Cerebellar cortex (tissue), 1 donor: ENCODE measurements around the gene NLRP6.
A peak's percentile ranks its signal among the peaks of the same experiment; 100 is the strongest.
"Not testable (repeated sequence)": the region's sequence is repeated elsewhere in the genome, so short reads cannot be mapped to it uniquely, and the experiment has no call there.

ENCODE experiments used
- DNase-seq: peaks from one replicate; pipeline ENCODE4 v3.0.0-alpha.2; 2015; ENCODE audit warnings: low spot score

The NLRP6 gene

GRCh38 chr11:278001-278951 is at the start of gene NLRP6:
Gene NLRP6 (plus strand): TSS chr11:278407. CDS start chr11:278570, 163 bp downstream.
- DNase-seq = no peak

GRCh38 chr11:230431-230830 is 47.8 kb upstream of the NLRP6 start:
- DNase-seq = no peak

DNA sequence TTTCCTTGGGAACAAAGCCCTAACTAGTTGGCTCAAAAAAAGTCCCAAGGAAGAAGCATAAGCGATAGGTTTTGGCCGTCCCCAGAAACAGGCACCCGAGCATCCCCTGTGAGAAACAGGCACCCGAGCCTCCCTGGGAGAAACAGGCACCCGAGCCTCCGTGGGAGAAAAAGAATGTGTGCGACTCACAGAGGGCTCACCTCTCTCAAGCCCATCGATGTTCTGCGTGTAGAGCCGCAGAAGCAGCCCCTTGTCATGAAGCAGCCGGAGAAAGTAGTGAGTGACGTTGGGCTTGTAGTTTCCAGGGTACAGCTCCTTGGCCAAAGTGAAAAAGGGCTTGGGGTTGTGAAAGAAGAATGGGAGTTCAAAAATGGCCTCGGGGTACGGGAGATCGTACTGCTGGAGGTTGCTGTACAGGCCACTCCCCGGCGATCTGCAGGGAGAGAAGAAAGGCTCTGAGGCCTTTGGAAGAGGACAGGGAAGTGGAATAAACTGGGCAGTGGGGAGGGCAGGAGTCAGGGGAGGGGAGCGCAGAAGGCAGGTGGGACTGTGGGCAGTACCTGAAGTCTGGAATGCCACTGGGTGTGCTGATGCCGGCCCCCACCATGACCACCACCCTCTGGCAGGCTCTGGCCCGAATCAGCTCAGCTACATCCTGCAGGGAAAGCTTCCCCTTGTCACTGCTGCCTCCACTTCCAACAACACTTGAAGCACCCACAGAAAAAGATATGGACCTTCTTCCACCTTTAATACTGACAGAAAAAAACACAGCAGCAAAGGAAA is 45.2 kb upstream of the NLRP6 start:
- DNase-seq = no peak

- DNase-seq = no peak
Observed at GRCh38 chr11:235180-235579, 43.0 kb upstream of the NLRP6 start.

- no peak for DNase-seq
Observed at GRCh38 chr11:235609-235996, 42.6 kb upstream of the NLRP6 start.

- DNase-seq = peak; percentile 86
Observed at GRCh38 chr11:235997-236773, 42.0 kb upstream of the NLRP6 start, which contains the start of gene SIRT3. Gene SIRT3 (minus strand): TSS chr11:236342. CDS start chr11:236328, 14 bp downstream.

GRCh38 chr11:236774-237767 is 41.1 kb upstream of the NLRP6 start, which contains the start of gene PSMD13:
Gene PSMD13 (plus strand): TSS chr11:236976. CDS start chr11:237050, 74 bp downstream.
- peak; percentile 82 for DNase-seq

DNA sequence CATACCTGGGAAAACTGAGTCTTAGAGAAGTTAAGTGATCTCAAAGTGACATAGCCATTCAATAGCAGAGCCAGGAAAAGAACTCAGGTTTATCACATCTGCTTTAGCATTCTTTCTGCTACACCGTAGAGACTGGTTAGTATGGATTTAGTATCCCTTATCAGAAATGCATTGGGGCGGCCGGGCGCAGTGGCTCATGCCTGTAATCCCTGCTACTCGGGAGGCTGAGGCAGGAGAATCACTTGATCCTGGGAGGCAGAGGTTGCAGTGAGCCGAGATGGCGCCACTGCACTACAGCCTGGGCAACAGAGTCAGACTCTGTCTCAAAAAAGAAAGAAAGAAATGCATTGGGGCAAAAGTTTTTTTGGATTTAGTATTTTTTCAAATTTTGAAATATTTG is 39.9 kb upstream of the NLRP6 start:
- not testable (repeated sequence) for DNase-seq

DNA sequence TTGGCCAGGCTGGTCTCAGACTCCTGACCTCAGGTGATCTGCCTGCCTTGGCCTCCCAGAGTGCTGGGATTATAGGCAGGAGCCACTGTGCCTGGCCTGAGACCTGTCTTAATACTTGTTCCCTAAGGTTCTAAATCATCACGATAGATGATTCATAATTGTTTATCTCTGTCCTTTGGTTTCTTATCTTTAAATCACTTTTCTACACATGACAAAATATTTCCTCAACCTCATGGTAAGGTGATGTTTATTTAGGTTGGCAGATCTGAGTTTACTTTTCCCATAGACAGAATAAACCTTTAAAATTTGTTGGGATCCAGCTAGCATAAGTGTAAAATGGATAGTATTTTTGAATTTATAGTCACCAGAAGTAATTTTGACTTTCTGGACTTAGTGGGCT is 37.9 kb upstream of the NLRP6 start:
- DNase-seq = no peak

GRCh38 chr11:241634-242033 is 36.6 kb upstream of the NLRP6 start:
- no peak for DNase-seq

GRCh38 chr11:244376-244775 is 33.8 kb upstream of the NLRP6 start:
- DNase-seq = no peak

DNA sequence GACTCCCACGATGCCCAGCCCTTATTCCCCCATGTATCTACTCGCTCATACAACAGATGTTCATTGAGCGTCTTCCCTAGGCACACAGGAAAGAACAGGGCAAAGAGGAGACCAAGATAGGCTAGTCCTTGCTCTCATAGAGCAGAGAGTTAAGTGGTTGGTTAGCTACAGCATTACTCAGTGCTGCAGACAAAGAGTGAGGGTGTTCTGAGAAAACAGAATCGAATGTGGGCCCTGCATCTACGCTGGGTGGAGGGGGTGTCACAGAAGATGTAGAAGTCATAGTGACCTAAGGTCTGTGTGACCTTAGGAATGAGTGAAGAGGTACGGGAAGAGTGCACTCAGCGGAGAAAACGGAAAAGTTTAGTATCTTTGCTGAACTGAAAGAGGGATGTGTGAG is 29.1 kb upstream of the NLRP6 start:
- no peak for DNase-seq

- DNase-seq = no peak
Observed at GRCh38 chr11:250274-250673, 27.9 kb upstream of the NLRP6 start.

DNA sequence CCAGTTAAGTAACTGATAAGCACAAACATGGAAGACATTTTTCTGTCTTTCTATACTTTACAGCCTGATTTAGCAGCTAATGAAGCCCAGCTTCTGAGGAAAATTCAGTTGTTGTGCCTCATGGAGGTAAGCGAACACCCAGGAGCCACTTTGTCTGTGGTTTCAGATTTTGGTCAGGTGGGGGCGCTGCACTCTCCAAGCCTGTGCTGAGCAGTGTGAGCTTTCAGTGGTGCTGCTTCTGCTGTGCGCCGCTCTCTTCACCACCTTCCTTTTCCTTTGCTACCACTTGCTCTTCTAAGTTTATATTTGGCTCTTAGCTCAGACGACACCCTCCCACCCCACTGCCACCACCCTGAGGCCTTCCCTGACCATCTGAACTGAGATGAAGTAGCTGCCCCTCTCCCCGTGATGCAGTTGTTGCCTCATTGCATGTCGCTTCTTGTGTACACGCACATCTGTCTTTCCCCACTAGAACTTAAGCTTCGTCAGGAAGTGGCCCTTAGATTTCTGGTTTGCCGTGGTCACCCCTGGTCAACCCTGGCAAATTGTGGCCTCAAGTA is 27.4 kb upstream of the NLRP6 start:
- peak; percentile 56 for DNase-seq

DNA sequence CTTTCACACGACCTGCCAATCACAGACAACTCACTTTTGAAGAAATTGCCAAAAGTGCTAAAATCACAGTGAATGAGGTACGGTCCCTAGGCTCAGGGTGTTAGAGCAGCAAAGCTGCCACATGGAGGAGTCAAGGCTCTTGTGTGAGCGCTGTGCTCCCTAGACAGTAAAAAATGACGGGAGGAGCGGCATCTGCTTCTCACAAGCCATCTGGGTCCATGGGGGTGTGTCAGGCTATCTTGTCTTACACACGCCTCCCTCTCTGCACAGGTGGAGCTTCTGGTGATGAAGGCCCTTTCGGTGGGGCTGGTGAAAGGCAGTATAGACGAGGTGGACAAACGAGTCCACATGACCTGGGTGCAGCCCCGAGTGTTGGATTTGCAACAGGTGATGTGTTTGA is 26.7 kb upstream of the NLRP6 start:
- DNase-seq = no peak

GRCh38 chr11:252666-253065 is 25.5 kb upstream of the NLRP6 start:
- no peak for DNase-seq

- DNase-seq = no peak
Observed at GRCh38 chr11:253160-253885, 24.9 kb upstream of the NLRP6 start.

- DNase-seq = no peak
Observed at GRCh38 chr11:253886-254270, 24.3 kb upstream of the NLRP6 start.

GRCh38 chr11:255176-255575 is 23.0 kb upstream of the NLRP6 start:
- DNase-seq = no peak

- no peak for DNase-seq
Observed at GRCh38 chr11:255816-256215, 22.4 kb upstream of the NLRP6 start.
